OCI-LY3 (cell line): ENCODE measurements around the gene CRTAC1.

ENCODE experiments used
- EZH2phosphoT487 ChIP-seq: fragments of 200-600 bp; shearing (Covaris generic); IDR thresholded peaks from 2 replicates; pipeline ENCODE4 v1.6.1; 2018; ENCODE audit warnings: antibody characterized with exemption, mixed run types, low read depth
- TF ChIP-seq, protein P1 (sequence below): fragments of 200-600, 300-600 bp; sonication (generic); IDR thresholded peaks from 2 replicates; pipeline ENCODE4 v1.5.1; 2014; ENCODE audit warnings: antibody characterized with exemption, low read length, low read depth

DNA sequence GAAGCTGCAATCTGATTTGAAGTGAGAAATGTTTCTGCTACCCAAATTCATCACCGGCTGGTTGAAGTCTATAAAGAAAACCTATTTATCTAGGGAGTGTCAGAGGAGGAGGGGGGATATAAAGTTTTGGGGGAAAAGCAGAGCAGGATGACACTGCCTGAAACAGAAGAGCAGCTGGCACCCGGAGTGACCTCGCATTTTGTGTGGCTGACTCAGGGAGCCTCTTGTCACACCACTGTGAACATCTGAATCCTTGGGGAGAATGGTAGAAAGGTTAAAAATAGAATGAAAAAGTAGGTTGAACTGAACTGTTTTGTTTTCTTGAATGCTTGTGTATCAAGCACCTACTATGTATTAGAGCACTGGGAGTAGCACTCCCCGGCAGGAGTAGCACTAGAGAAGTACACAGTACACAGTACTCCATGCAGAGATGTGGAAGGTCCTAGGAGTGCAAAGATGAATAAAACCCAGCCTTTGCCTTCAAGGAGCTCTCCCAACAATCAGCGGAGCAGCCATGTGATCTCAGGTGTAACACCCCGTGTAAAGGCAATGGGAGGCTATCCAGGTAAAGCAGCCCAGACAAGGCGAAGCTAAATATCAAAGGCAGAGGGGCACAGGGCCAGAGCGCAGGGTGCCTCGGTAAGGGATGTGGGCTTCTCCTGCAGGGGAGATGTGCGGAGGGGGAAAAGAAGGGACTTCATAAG, 13.5 kb downstream of the CRTAC1 start:
- TF ChIP-seq, protein P1, sequence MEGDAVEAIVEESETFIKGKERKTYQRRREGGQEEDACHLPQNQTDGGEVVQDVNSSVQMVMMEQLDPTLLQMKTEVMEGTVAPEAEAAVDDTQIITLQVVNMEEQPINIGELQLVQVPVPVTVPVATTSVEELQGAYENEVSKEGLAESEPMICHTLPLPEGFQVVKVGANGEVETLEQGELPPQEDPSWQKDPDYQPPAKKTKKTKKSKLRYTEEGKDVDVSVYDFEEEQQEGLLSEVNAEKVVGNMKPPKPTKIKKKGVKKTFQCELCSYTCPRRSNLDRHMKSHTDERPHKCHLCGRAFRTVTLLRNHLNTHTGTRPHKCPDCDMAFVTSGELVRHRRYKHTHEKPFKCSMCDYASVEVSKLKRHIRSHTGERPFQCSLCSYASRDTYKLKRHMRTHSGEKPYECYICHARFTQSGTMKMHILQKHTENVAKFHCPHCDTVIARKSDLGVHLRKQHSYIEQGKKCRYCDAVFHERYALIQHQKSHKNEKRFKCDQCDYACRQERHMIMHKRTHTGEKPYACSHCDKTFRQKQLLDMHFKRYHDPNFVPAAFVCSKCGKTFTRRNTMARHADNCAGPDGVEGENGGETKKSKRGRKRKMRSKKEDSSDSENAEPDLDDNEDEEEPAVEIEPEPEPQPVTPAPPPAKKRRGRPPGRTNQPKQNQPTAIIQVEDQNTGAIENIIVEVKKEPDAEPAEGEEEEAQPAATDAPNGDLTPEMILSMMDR = no peak
- no peak for TF ChIP-seq EZH2phosphoT487
